D721Med (cell line): ENCODE data around the gene RASAL2.

Experiments
- DNase-seq: peaks from one replicate; pipeline ENCODE4 v3.0.0; 2011; ENCODE audit warnings: low spot score; ENCODE audit not compliant: insufficient read length
- FAIRE-seq: peaks from 2 replicates; lab custom pipeline; 2011; peaks lifted over from hg19 to GRCh38; lab: Jason Lieb, UNC
- CTCF ChIP-seq: IDR thresholded peaks from 2 replicates; pipeline ENCODE4 v1.5.1; 2012; ENCODE audit warnings: mild to moderate bottlenecking, control low read depth; ENCODE audit not compliant: insufficient read depth; ENCODE audit errors: missing control alignments

The RASAL2 gene

DNA sequence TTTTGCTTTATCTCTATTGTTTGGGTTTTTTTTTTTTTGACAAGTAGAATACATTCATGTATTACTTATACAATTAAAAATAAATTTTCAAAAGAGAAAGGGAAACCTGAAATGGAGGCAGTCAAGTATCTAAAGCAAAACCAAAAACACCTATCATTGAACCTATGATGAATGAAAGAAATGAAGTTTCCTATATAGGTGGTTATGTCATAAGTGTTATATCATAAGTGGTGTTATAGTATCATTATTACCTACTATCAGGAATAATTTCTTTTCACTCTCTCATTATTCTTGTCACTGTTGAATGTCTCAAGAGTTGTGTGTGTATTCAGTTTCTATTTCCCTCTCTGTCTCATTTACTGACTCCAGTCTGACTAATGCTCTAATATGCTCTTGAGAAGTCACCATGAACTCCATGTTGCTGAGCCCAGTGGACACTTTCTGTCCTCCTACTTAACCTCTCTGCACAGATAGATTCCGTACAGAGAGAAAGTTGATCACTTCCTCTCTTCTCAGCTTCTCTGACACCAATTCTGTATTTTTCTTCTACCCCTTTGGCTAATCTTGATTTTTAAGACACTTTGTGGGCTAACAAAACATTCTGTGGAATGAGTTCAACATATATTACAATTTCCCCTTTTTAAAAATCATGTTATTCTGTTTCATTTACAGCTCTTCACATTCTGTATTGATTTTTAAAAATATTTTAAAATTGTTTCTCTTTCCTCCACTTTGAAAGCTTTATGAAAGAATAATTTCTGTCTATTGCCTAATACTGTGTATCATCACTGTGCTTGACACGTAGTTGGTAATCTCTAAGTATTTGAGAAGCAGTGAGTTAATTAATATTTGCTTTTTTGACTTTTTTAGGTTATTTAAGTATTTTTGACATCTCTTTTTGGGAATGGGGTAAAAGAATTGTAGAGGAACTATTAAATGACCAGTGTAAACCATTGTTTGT is 50.1 kb downstream of the RASAL2 start:
- peak; percentile 97 for FAIRE-seq
- no peak for TF ChIP-seq CTCF
- no peak for DNase-seq

GRCh38 chr1:178145605-178146004 is 51.7 kb downstream of the RASAL2 start:
- DNase-seq (no peak), FAIRE-seq (no peak)
- TF ChIP-seq CTCF, result no peak

GRCh38 chr1:178146436-178146835 is 52.5 kb downstream of the RASAL2 start:
- FAIRE-seq (peak; percentile 97), DNase-seq (no peak)
- TF ChIP-seq CTCF, result no peak

DNA sequence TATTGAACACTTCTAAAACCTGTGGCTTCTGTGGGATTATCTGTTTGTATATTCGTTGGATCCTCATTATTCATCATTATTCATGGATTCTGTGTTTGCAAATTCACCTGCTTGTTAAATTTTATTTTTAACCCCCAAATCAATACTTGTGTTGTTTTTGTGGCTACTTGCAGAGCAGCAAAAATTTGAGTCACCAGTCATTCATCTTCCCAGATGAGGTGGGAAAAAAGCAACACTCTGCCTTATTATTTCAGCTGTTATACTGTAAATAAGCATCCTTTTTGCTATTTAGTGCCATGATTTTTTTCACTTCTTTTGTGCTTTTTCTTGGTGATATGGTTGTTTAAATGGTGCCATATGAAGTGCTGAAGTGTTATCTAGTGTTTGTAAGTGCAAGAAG is 56.7 kb downstream of the RASAL2 start:
- DNase-seq, result no peak
- peak; percentile 77 for FAIRE-seq
- no peak for TF ChIP-seq CTCF

DNA sequence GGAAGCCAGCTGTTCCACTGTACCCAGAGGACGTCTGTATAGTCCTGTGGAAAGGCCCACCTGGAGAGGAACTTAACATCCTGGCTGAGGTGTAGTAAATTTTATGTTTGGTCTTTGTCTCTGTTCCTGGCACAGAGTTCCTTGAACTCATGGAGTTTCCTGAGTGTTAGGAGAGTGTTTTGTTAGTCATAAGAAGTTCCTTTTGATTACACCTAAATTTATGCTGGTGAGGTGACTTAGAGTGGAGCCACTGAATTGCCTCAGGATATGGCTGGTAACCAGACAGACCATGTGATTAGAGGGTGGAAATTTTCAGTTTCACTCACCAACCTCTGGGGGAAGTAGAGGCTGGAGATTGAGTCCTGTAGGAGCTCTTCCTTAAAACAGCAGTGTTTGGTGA is 57.9 kb downstream of the RASAL2 start:
- DNase-seq (no peak), FAIRE-seq (peak; percentile 84)
- no peak for TF ChIP-seq CTCF

GRCh38 chr1:178155481-178156255 is 61.8 kb downstream of the RASAL2 start:
- DNase-seq (no peak), FAIRE-seq (no peak)
- no peak for TF ChIP-seq CTCF
